ENCODE results near the gene SLC7A14.

The SLC7A14 gene

GRCh38 chr3:170421758-170422157, 164.1 kb downstream of the SLC7A14 start:
- Histone ChIP-seq H3K4me3 (ENCODE audit: low read depth in 1 of 2, low read length in 2 of 2) (peak overlapping the region in 1 of 2 donors; percentile 7), H3K27ac (ENCODE audit: low read length) (peak overlapping the region; percentile 60)

GRCh38 chr3:170421111-170421641, 164.7 kb downstream of the SLC7A14 start:
- Histone ChIP-seq H3K27ac (ENCODE audit: low read length) (peak overlapping the region; percentile 60), H3K4me3 (ENCODE audit: low read depth in 1 of 2, low read length in 2 of 2) (no peak overlapping the region), H3K27me3 (ENCODE audit: low read depth, low read length) (peaks cover 9% of the 10 kb centered on the region)

More at GRCh38 chr3:170421758-170422157, 164.1 kb downstream of the SLC7A14 start:
- Histone ChIP-seq H3K9me3 (ENCODE audit: control insufficient read depth in 1 of 2, low read length in 2 of 2) (no peaks in the 10 kb centered on the region), H3K4me1 (ENCODE audit: control insufficient read depth in 1 of 2, insufficient read depth in 2 of 2, low read length in 2 of 2) (peaks cover 0 to 20% of the 10 kb centered on the region in 2 donors), H3K27me3 (ENCODE audit: low read depth, low read length) (peaks cover 9% of the 10 kb centered on the region), H3K36me3 (ENCODE audit: control insufficient read depth in 1 of 2, insufficient read depth in 2 of 2, low read length in 2 of 2) (no peaks in the 10 kb centered on the region)

GRCh38 chr3:170420307-170420821, 165.5 kb downstream of the SLC7A14 start:
- Histone ChIP-seq H3K27ac (ENCODE audit: low read length) (peak overlapping the region; percentile 14), H3K4me3 (ENCODE audit: low read depth in 1 of 2, low read length in 2 of 2) (peak overlapping the region in 1 of 2 donors; percentile 26), H3K36me3 (ENCODE audit: control insufficient read depth in 1 of 2, insufficient read depth in 2 of 2, low read length in 2 of 2) (no peaks in the 10 kb centered on the region), H3K27me3 (ENCODE audit: low read depth, low read length) (peaks cover 9% of the 10 kb centered on the region), H3K9me3 (ENCODE audit: control insufficient read depth in 1 of 2, low read length in 2 of 2) (no peaks in the 10 kb centered on the region), H3K4me1 (ENCODE audit: control insufficient read depth in 1 of 2, insufficient read depth in 2 of 2, low read length in 2 of 2) (peaks cover 0 to 20% of the 10 kb centered on the region in 2 donors)

More at GRCh38 chr3:170421111-170421641, 164.7 kb downstream of the SLC7A14 start:
- H3K36me3 ChIP-seq (ENCODE audit: control insufficient read depth in 1 of 2, insufficient read depth in 2 of 2, low read length in 2 of 2) = no peaks in the 10 kb centered on the region
- peaks cover 0 to 20% of the 10 kb centered on the region in 2 donors for H3K4me1 ChIP-seq (ENCODE audit: control insufficient read depth in 1 of 2, insufficient read depth in 2 of 2, low read length in 2 of 2)
- H3K9me3 ChIP-seq (ENCODE audit: control insufficient read depth in 1 of 2, low read length in 2 of 2) = no peaks in the 10 kb centered on the region

GRCh38 chr3:170419557-170420087, 166.3 kb downstream of the SLC7A14 start:
- Histone ChIP-seq H3K9me3 (ENCODE audit: control insufficient read depth in 1 of 2, low read length in 2 of 2) (no peaks in the 10 kb centered on the region), H3K27me3 (ENCODE audit: low read depth, low read length) (peaks cover 9% of the 10 kb centered on the region), H3K36me3 (ENCODE audit: control insufficient read depth in 1 of 2, insufficient read depth in 2 of 2, low read length in 2 of 2) (no peaks in the 10 kb centered on the region), H3K27ac (ENCODE audit: low read length) (no peak overlapping the region), H3K4me3 (ENCODE audit: low read depth in 1 of 2, low read length in 2 of 2) (peak overlapping the region; percentile 62 to 74), H3K4me1 (ENCODE audit: control insufficient read depth in 1 of 2, insufficient read depth in 2 of 2, low read length in 2 of 2) (peaks cover 0 to 20% of the 10 kb centered on the region in 2 donors)

GRCh38 chr3:170418422-170419398, 167.2 kb downstream of the SLC7A14 start, which contains the start of gene CLDN11:
Gene CLDN11 (plus strand): TSS chr3:170418868. CDS start chr3:170419067, 199 bp downstream.
- Histone ChIP-seq H3K27ac (ENCODE audit: low read length) (no peak within 1 kb of the TSS), H3K4me3 (ENCODE audit: low read depth in 1 of 2, low read length in 2 of 2) (peak within 1 kb of the TSS; percentile 62 to 74), H3K27me3 (ENCODE audit: low read depth, low read length) (peaks cover 9% of the 10 kb centered on the region)

GRCh38 chr3:170417090-170417489, 168.8 kb downstream of the SLC7A14 start:
- Histone ChIP-seq H3K27ac (ENCODE audit: low read length) (no peak overlapping the region), H3K4me3 (ENCODE audit: low read depth in 1 of 2, low read length in 2 of 2) (no peak overlapping the region), H3K27me3 (ENCODE audit: low read depth, low read length) (peaks cover 9% of the 10 kb centered on the region), H3K4me1 (ENCODE audit: control insufficient read depth in 1 of 2, insufficient read depth in 2 of 2, low read length in 2 of 2) (peaks cover 0 to 20% of the 10 kb centered on the region in 2 donors), H3K9me3 (ENCODE audit: control insufficient read depth in 1 of 2, low read length in 2 of 2) (no peaks in the 10 kb centered on the region), H3K36me3 (ENCODE audit: control insufficient read depth in 1 of 2, insufficient read depth in 2 of 2, low read length in 2 of 2) (no peaks in the 10 kb centered on the region)

More at GRCh38 chr3:170418422-170419398, 167.2 kb downstream of the SLC7A14 start, which contains the start of gene CLDN11:
- H3K36me3 ChIP-seq (ENCODE audit: control insufficient read depth in 1 of 2, insufficient read depth in 2 of 2, low read length in 2 of 2) = no peaks in the 10 kb centered on the region
- no peaks in the 10 kb centered on the region for H3K9me3 ChIP-seq (ENCODE audit: control insufficient read depth in 1 of 2, low read length in 2 of 2)
- peaks cover 0 to 20% of the 10 kb centered on the region in 2 donors for H3K4me1 ChIP-seq (ENCODE audit: control insufficient read depth in 1 of 2, insufficient read depth in 2 of 2, low read length in 2 of 2)

GRCh38 chr3:170414202-170414663, 171.6 kb downstream of the SLC7A14 start:
- Histone ChIP-seq H3K4me3 (ENCODE audit: low read depth in 1 of 2, low read length in 2 of 2) (no peak overlapping the region), H3K9me3 (ENCODE audit: control insufficient read depth in 1 of 2, low read length in 2 of 2) (no peaks in the 10 kb centered on the region), H3K36me3 (ENCODE audit: control insufficient read depth in 1 of 2, insufficient read depth in 2 of 2, low read length in 2 of 2) (no peaks in the 10 kb centered on the region), H3K4me1 (ENCODE audit: control insufficient read depth in 1 of 2, insufficient read depth in 2 of 2, low read length in 2 of 2) (peaks cover 0 to 10% of the 10 kb centered on the region in 2 donors), H3K27ac (ENCODE audit: low read length) (no peak overlapping the region), H3K27me3 (ENCODE audit: low read depth, low read length) (peaks cover 5% of the 10 kb centered on the region)

- peaks cover 0 to 1% of the 10 kb centered on the region in 2 donors for H3K4me1 ChIP-seq (ENCODE audit: control insufficient read depth in 1 of 2, insufficient read depth in 2 of 2, low read length in 2 of 2)
- H3K36me3 ChIP-seq (ENCODE audit: control insufficient read depth in 1 of 2, insufficient read depth in 2 of 2, low read length in 2 of 2) = no peaks in the 10 kb centered on the region
- H3K27me3 ChIP-seq (ENCODE audit: low read depth, low read length) = no peaks in the 10 kb centered on the region
- H3K4me3 ChIP-seq (ENCODE audit: low read depth in 1 of 2, low read length in 2 of 2) = no peak overlapping the region
- no peak overlapping the region for H3K27ac ChIP-seq (ENCODE audit: low read length)
- no peaks in the 10 kb centered on the region for H3K9me3 ChIP-seq (ENCODE audit: control insufficient read depth in 1 of 2, low read length in 2 of 2)
Observed at GRCh38 chr3:170413291-170413690, 172.6 kb downstream of the SLC7A14 start.

- Histone ChIP-seq H3K4me1 (ENCODE audit: control insufficient read depth in 1 of 2, insufficient read depth in 2 of 2, low read length in 2 of 2) (no peaks in the 10 kb centered on the region), H3K27ac (ENCODE audit: low read length) (no peak overlapping the region), H3K9me3 (ENCODE audit: control insufficient read depth in 1 of 2, low read length in 2 of 2) (no peaks in the 10 kb centered on the region), H3K27me3 (ENCODE audit: low read depth, low read length) (no peaks in the 10 kb centered on the region), H3K36me3 (ENCODE audit: control insufficient read depth in 1 of 2, insufficient read depth in 2 of 2, low read length in 2 of 2) (no peaks in the 10 kb centered on the region), H3K4me3 (ENCODE audit: low read depth in 1 of 2, low read length in 2 of 2) (no peak overlapping the region)
Observed at GRCh38 chr3:170410428-170411029, 175.3 kb downstream of the SLC7A14 start.

Data from muscle layer of duodenum (tissue), 2 donors.